SJCRH30 (cell line): Measurements from ENCODE around the gene ATXN7. TPM values are rescaled to one million over a fixed set of nuclear protein-coding genes. Genes with fewer than 3 reads are reported as not detected.

Source experiments
- DNase-seq, 2 experiments: peaks; one replicate each; pipeline ENCODE4 v3.0.0-alpha.2; 2015 to 2020
- H3K27ac ChIP-seq: fragments of 250-450 bp; sonication (Bioruptor Pico); 2 replicates; pipeline ENCODE4 v1.5.1; 2020; ENCODE audit warnings: mild to moderate bottlenecking, moderate library complexity
- H3K27me3 ChIP-seq: fragments of 250-450 bp; sonication (Bioruptor Pico); 2 replicates; pipeline ENCODE4 v1.5.1; 2020; ENCODE audit warnings: mild to moderate bottlenecking, moderate library complexity
- H3K36me3 ChIP-seq: fragments of 250-450 bp; sonication (Bioruptor Pico); 2 replicates; pipeline ENCODE4 v1.5.1; 2020; ENCODE audit warnings: mild to moderate bottlenecking, moderate library complexity
- H3K4me1 ChIP-seq: fragments of 250-450 bp; sonication (Bioruptor Pico); 2 replicates; pipeline ENCODE4 v1.5.1; 2020; ENCODE audit warnings: mild to moderate bottlenecking, moderate library complexity
- H3K4me3 ChIP-seq: fragments of 250-450 bp; sonication (Bioruptor Pico); 2 replicates; pipeline ENCODE4 v1.5.1; 2020; ENCODE audit warnings: mild to moderate bottlenecking, moderate library complexity
- H3K9me3 ChIP-seq: fragments of 250-450 bp; sonication (Bioruptor Pico); replicated peaks from 2 replicates; pipeline ENCODE4 v1.5.1; 2020; ENCODE audit warnings: mild to moderate bottlenecking, moderate library complexity
- total RNA-seq: library from RNA; depleted of rRNA; stranded (reverse); fragments of >200 nt; shearing (Covaris generic); gene quantifications from 2 replicates; pipeline ENCODE4 v1.2.3, GENCODE V29; 2014; rRNA removed

ATXN7 gene, protein sequence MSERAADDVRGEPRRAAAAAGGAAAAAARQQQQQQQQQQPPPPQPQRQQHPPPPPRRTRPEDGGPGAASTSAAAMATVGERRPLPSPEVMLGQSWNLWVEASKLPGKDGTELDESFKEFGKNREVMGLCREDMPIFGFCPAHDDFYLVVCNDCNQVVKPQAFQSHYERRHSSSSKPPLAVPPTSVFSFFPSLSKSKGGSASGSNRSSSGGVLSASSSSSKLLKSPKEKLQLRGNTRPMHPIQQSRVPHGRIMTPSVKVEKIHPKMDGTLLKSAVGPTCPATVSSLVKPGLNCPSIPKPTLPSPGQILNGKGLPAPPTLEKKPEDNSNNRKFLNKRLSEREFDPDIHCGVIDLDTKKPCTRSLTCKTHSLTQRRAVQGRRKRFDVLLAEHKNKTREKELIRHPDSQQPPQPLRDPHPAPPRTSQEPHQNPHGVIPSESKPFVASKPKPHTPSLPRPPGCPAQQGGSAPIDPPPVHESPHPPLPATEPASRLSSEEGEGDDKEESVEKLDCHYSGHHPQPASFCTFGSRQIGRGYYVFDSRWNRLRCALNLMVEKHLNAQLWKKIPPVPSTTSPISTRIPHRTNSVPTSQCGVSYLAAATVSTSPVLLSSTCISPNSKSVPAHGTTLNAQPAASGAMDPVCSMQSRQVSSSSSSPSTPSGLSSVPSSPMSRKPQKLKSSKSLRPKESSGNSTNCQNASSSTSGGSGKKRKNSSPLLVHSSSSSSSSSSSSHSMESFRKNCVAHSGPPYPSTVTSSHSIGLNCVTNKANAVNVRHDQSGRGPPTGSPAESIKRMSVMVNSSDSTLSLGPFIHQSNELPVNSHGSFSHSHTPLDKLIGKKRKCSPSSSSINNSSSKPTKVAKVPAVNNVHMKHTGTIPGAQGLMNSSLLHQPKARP
- total RNA-seq = 7.1 and 10.4 TPM in 2 replicates

GRCh38 chr3:63863150-63864007, at the start of gene ATXN7, which contains the start of gene THOC7:
Gene ATXN7, plus strand, starts transcription at chr3:63863867. Its CDS starts 48,732 bp downstream, at chr3:63912599.
Gene THOC7, minus strand, starts transcription at chr3:63863805. Its CDS starts 15 bp downstream, at chr3:63863790.
- peak; percentile 52 to 64 for DNase-seq
- Histone ChIP-seq H3K27me3 (no peaks in the 10 kb centered on the region), H3K27ac (peak within 1 kb of the TSS; percentile 96), H3K9me3 (no peaks in the 10 kb centered on the region), H3K36me3 (peaks cover 3% of the 10 kb centered on the region; the same call in 1 of the 2 replicates), H3K4me3 (peak within 1 kb of the TSS; percentile 98), H3K4me1 (no peaks in the 10 kb centered on the region)

DNA sequence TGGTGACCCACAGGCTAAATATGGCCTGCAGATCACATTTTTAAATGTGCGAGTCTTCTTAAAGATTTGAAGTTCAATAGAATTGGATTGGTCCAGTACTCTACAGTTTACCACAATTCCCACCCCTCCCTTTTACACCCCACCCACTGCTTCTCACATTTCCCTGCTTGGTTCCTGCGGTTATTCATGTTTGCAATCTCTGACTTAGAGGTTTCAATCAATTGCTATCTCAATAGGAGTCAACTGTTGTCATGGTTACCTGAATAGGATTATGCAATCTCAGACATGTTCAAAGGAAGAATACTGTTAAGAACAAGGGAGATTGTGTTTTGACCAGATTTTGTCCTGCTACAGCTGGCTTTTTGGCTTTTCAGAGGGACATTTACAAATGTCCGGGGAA, 49.4 kb upstream of the ATXN7 start:
- DNase-seq = no peak
- H3K9me3 ChIP-seq = no peaks in the 10 kb centered on the region
- no peaks in the 10 kb centered on the region for H3K4me1 ChIP-seq
- H3K36me3 ChIP-seq = no peaks in the 10 kb centered on the region
- no peaks in the 10 kb centered on the region for H3K27me3 ChIP-seq
- no peak overlapping the region for H3K27ac ChIP-seq
- no peak overlapping the region for H3K4me3 ChIP-seq

- Histone ChIP-seq H3K4me1 (no peaks in the 10 kb centered on the region), H3K36me3 (no peaks in the 10 kb centered on the region), H3K27ac (no peak overlapping the region), H3K9me3 (no peaks in the 10 kb centered on the region), H3K27me3 (no peaks in the 10 kb centered on the region), H3K4me3 (no peak overlapping the region)
- no peak for DNase-seq
Measured at GRCh38 chr3:63817225-63817624, 46.4 kb upstream of the ATXN7 start.

GRCh38 chr3:63818282-63819150, 45.2 kb upstream of the ATXN7 start:
- Histone ChIP-seq H3K36me3 (no peaks in the 10 kb centered on the region), H3K27me3 (no peaks in the 10 kb centered on the region), H3K27ac (no peak overlapping the region), H3K4me1 (no peaks in the 10 kb centered on the region), H3K4me3 (no peak overlapping the region), H3K9me3 (no peaks in the 10 kb centered on the region)
- peak; percentile 15 to 68 for DNase-seq

DNA sequence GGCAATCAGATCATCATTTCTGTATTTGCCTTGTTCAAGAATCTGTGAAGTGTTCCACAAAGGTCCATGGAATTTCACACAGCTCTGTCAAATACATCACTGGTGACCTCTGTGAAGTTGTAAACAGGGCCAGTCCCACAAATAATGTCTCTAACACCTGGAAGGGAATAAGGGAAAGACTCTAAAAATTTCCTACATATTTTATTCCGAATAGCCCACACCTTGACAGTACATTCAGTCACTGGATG, 44.6 kb upstream of the ATXN7 start, which contains the start of gene C3orf49:
Gene C3orf49 (plus strand): TSS at position 149 of the 248 bp plus-strand sequence. CDS start 173 bp downstream, outside the sequence.
- Histone ChIP-seq H3K9me3 (no peaks in the 10 kb centered on the region), H3K27me3 (no peaks in the 10 kb centered on the region), H3K36me3 (no peaks in the 10 kb centered on the region), H3K27ac (no peak within 1 kb of the TSS), H3K4me1 (no peaks in the 10 kb centered on the region), H3K4me3 (no peak within 1 kb of the TSS)
- DNase-seq = no peak

DNA sequence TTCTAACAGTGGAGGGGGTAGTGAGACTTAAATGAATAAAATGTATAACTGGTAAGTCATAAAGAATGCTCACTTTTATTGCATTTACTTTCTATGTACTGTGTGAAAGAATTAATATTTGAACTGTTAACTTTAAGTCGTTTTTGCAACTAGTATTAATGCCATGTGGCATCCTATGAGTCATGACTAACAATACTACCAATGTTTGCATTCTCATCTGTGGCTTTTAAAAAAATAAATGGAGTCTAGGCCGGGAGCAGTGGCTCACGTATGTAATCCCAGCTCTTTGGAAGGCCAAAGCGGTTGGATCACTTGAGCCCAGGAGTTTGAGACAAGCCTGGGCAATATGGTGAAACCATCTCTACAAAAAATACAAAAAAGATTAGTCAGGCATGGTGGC, 39.4 kb upstream of the ATXN7 start:
- Histone ChIP-seq H3K4me3 (no peak overlapping the region), H3K27ac (no peak overlapping the region), H3K27me3 (no peaks in the 10 kb centered on the region), H3K36me3 (no peaks in the 10 kb centered on the region), H3K9me3 (no peaks in the 10 kb centered on the region), H3K4me1 (no peaks in the 10 kb centered on the region)
- DNase-seq = no peak

DNA sequence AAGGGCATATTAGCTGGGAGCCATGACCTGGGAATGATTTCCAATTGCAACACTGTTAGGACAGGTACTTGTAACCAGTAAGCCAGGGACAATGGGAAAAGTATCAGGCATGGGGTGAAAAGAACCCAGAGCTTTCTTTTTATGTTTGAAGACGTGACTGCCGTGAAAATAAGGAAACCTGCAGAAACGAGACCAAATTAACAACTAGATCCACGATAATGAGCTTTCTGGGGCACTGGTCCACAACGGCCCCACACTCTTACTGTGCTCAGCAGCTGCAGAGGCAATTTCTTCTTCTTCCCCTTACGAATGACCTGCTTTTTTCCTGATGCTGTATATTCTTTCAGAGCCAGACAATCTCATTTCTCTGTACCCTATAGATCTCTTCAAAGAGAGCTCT, 33.1 kb upstream of the ATXN7 start:
- Histone ChIP-seq H3K4me1 (no peaks in the 10 kb centered on the region), H3K36me3 (no peaks in the 10 kb centered on the region), H3K27me3 (no peaks in the 10 kb centered on the region), H3K4me3 (no peak overlapping the region), H3K27ac (no peak overlapping the region), H3K9me3 (no peaks in the 10 kb centered on the region)
- DNase-seq = no peak

GRCh38 chr3:63832395-63832794, 31.3 kb upstream of the ATXN7 start:
- no peak overlapping the region for H3K4me3 ChIP-seq
- DNase-seq = no peak
- no peaks in the 10 kb centered on the region for H3K9me3 ChIP-seq
- H3K4me1 ChIP-seq = no peaks in the 10 kb centered on the region
- H3K27me3 ChIP-seq = no peaks in the 10 kb centered on the region
- H3K36me3 ChIP-seq = no peaks in the 10 kb centered on the region
- H3K27ac ChIP-seq = no peak overlapping the region

DNA sequence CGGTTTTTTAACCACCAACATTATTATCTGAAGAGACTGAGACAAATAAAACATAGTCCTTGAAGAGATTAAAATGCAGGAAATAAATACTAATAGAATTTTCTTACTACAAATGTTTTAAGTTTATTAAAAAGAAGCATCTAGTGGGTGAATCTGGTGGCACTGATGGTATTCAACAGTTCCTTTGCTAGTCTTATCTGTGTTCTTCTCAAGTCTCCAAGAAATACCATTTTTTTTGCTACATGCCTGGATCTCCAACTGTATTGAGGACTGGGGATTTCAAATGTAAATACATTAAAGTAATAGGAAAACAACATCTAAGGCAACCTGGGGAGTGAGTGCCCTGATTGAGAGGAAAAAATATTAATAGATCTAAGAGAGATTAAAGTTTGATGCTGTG, 22.0 kb upstream of the ATXN7 start:
- no peak overlapping the region for H3K27ac ChIP-seq
- H3K4me3 ChIP-seq = no peak overlapping the region
- H3K9me3 ChIP-seq = no peaks in the 10 kb centered on the region
- H3K4me1 ChIP-seq = no peaks in the 10 kb centered on the region
- DNase-seq = no peak
- no peaks in the 10 kb centered on the region for H3K27me3 ChIP-seq
- no peaks in the 10 kb centered on the region for H3K36me3 ChIP-seq

DNA sequence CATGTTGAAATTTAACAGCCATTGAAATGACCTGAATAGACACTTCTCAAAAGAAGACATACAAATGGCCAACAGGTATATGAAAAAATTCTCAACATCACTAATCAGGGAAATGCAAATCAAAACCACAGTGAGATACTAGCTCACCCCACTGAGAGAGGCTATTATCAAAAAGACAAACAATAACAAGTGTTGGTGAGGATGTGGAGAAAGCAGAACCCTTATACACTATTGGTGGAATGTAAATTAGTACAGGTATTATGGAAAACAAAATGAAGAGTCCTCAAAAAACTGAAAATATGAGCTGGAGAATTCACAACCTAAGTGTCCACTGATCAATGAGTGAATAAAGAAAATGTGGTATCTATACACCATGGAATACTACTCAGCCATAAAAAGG, 21.5 kb upstream of the ATXN7 start:
- Histone ChIP-seq H3K4me3 (no peak overlapping the region), H3K36me3 (no peaks in the 10 kb centered on the region), H3K27me3 (no peaks in the 10 kb centered on the region), H3K4me1 (no peaks in the 10 kb centered on the region), H3K27ac (no peak overlapping the region), H3K9me3 (no peaks in the 10 kb centered on the region)
- no peak for DNase-seq

DNA sequence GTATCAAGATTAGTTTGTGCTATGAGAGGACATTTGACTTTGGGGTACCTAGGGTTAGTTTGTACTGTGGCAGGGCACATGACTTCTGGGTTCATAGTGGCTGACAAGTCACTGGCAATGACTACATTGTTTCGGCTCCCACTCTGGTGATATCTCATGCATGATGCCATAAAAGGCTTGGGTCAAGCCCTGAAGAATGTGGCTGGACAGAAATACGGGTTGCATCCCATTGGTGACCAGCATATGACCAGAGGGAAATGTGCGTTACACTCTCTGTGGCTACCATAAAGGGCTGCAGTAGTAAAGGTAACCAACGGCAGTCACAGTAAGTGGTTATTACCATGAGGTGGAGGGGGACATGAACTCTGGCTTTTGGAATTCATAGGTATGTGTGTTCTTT, 18.5 kb upstream of the ATXN7 start:
- H3K27me3 ChIP-seq = no peaks in the 10 kb centered on the region
- no peak for DNase-seq
- H3K36me3 ChIP-seq = no peaks in the 10 kb centered on the region
- no peak overlapping the region for H3K27ac ChIP-seq
- no peak overlapping the region for H3K4me3 ChIP-seq
- H3K4me1 ChIP-seq = no peaks in the 10 kb centered on the region
- H3K9me3 ChIP-seq = no peaks in the 10 kb centered on the region

- no peak overlapping the region for H3K4me3 ChIP-seq
- no peaks in the 10 kb centered on the region for H3K36me3 ChIP-seq
- no peak for DNase-seq
- H3K27me3 ChIP-seq = no peaks in the 10 kb centered on the region
- H3K9me3 ChIP-seq = no peaks in the 10 kb centered on the region
- H3K27ac ChIP-seq = no peak overlapping the region
- no peaks in the 10 kb centered on the region for H3K4me1 ChIP-seq
Measured at GRCh38 chr3:63847718-63848450, 15.8 kb upstream of the ATXN7 start.

DNA sequence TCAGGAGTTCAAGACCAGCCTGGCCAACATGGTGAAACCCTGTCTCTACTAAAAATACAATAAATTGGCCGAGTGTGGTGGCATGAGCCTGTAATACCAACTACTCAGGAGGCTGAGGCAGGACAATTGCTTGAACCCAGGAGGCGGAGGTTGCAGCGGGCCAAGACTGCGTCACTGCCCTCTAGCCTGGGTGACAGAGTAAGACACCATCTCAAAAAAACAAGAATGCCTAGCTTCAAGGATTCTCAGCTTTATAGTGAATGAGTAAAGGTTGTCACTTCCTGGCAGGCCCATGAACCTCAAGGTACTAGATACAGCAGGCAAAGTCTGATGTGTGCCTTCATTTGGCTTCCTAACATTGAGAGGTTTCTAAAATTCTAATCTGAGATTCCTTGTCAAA, 14.5 kb upstream of the ATXN7 start:
- H3K36me3 ChIP-seq = no peaks in the 10 kb centered on the region
- no peak for DNase-seq
- no peaks in the 10 kb centered on the region for H3K4me1 ChIP-seq
- no peaks in the 10 kb centered on the region for H3K27me3 ChIP-seq
- H3K9me3 ChIP-seq = no peaks in the 10 kb centered on the region
- H3K27ac ChIP-seq = no peak overlapping the region
- no peak overlapping the region for H3K4me3 ChIP-seq
